Nephron (organoid): ENCODE measurements around the gene FAM117A.

Experiments
- H3K27ac Mint-ChIP-seq, 3 experiments: 2 replicates each; pipeline ENCODE4 v1.8.0; 2020; ENCODE audit warnings: mixed read lengths in 3 of 3, mild to moderate bottlenecking in 2 of 3, moderate library complexity in 1 of 3
- H3K27me3 Mint-ChIP-seq: 2 replicates; pipeline ENCODE4 v1.8.0; 2021; ENCODE audit warnings: low read depth, mild to moderate bottlenecking, moderate library complexity, mixed read lengths
- H3K36me3 Mint-ChIP-seq: 2 replicates; pipeline ENCODE4 v1.8.0; 2020; ENCODE audit warnings: low read depth, mixed read lengths
- H3K4me1 Mint-ChIP-seq: 2 replicates; pipeline ENCODE4 v1.8.0; 2020; ENCODE audit warnings: mixed read lengths
- H3K4me3 Mint-ChIP-seq, 3 experiments: 2 replicates each; pipeline ENCODE4 v1.8.0; 2020; ENCODE audit warnings: mild to moderate bottlenecking in 3 of 3, mixed read lengths in 3 of 3, moderate library complexity in 2 of 3
- H3K9me3 Mint-ChIP-seq: 2 replicates; pipeline ENCODE4 v1.8.0; 2020; ENCODE audit warnings: mixed read lengths
- CTCF ChIP-seq, 3 experiments: fragments of 200-600 bp; sonication (generic); IDR thresholded peaks; one replicate each; pipeline ENCODE4 v1.5.0; 2021; ENCODE audit warnings: antibody characterized with exemption in 3 of 3; ENCODE audit not compliant: unreplicated experiment in 3 of 3

Gene FAM117A

GRCh38 chr17:49793309-49793708 lies 29.4 kb upstream of the FAM117A start:
- no peak overlapping the region for H3K4me3 Mint-ChIP-seq
- peaks cover 22% of the 10 kb centered on the region for H3K4me1 Mint-ChIP-seq
- TF ChIP-seq CTCF (IDR thresholded peaks at IDR 0.05; ENCODE audit: unreplicated experiment in 3 of 3): no peak
- H3K27me3 Mint-ChIP-seq: no peaks in the 10 kb centered on the region
- H3K36me3 Mint-ChIP-seq: peaks cover 60% of the 10 kb centered on the region
- no peak overlapping the region for H3K27ac Mint-ChIP-seq
- H3K9me3 Mint-ChIP-seq: no peaks in the 10 kb centered on the region

DNA sequence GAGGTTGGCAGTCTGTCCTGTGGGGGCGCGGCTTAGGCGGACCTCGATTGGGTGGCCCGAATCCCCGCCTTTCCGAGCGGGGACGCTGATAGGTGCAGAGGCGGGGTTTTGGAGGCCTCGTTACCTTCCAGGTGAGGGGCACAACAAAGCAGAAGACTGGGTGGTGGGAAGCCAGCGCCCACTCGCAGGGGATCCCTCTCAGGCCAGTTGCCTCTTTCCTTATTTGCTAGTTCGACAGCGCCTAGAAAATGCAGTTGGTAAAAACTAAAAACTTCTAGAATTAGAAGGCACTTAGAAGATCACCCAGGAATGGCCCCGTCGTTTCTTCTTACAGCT lies 25.3 kb upstream of the FAM117A start:
- H3K36me3 Mint-ChIP-seq: peaks cover 35% of the 10 kb centered on the region
- no peaks in the 10 kb centered on the region for H3K9me3 Mint-ChIP-seq
- peak overlapping the region; percentile 92 to 98 (median 94) for H3K4me3 Mint-ChIP-seq
- H3K27ac Mint-ChIP-seq: peak overlapping the region; percentile 96 to 99 (median 99)
- peaks cover 38% of the 10 kb centered on the region for H3K4me1 Mint-ChIP-seq
- H3K27me3 Mint-ChIP-seq: no peaks in the 10 kb centered on the region
- no peak for TF ChIP-seq CTCF (IDR thresholded peaks at IDR 0.05; ENCODE audit: unreplicated experiment in 3 of 3)

- peak within 1 kb of the TSS; percentile 96 to 99 (median 99) for H3K27ac Mint-ChIP-seq
- peak within 1 kb of the TSS; percentile 92 to 98 (median 94) for H3K4me3 Mint-ChIP-seq
- TF ChIP-seq CTCF (IDR thresholded peaks at IDR 0.05; ENCODE audit: unreplicated experiment in 3 of 3): no peak
- peaks cover 31% of the 10 kb centered on the region for H3K36me3 Mint-ChIP-seq
- peaks cover 40% of the 10 kb centered on the region for H3K4me1 Mint-ChIP-seq
- H3K27me3 Mint-ChIP-seq: no peaks in the 10 kb centered on the region
- no peaks in the 10 kb centered on the region for H3K9me3 Mint-ChIP-seq
Measured at GRCh38 chr17:49788478-49789242, 24.7 kb upstream of the FAM117A start, which contains the start of gene KAT7. Gene KAT7, plus strand, starts transcription at chr17:49788681. Its CDS starts 154 bp downstream, at chr17:49788835.

DNA sequence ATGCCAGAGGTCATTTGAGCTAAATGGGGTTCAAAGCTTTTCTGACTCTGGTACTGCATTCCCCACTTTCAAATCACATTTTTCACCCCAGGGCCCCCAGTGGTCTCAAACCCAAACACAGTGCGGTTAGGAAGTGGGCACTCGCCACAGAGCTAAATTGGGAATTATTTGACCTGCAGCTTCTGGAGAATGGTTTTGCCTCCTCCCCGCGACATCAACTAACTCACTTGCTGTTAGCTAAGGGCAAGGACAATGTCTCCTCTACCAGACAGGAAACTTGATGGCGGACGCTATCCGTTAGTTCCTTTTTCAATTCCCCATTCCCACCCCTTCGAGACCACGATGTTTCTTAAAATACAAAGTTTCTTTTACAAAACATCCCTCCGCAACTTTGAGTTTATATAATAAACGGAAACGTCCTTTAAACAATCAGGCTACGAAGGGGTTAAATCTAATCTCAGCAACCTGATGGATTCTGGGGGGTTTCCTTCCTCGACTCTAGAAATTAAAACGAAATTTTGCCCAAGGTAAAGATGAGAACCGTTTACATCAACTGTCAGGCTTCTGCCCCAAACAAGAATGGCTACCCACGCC lies 24.1 kb upstream of the FAM117A start:
- Mint-ChIP-seq H3K27ac (peak overlapping the region; percentile 96 to 99 (median 99)), H3K36me3 (peaks cover 26% of the 10 kb centered on the region), H3K4me1 (peaks cover 46% of the 10 kb centered on the region), H3K27me3 (no peaks in the 10 kb centered on the region), H3K4me3 (peak overlapping the region; percentile 92 to 98 (median 94)), H3K9me3 (no peaks in the 10 kb centered on the region)
- no peak for TF ChIP-seq CTCF (IDR thresholded peaks at IDR 0.05; ENCODE audit: unreplicated experiment in 3 of 3)

DNA sequence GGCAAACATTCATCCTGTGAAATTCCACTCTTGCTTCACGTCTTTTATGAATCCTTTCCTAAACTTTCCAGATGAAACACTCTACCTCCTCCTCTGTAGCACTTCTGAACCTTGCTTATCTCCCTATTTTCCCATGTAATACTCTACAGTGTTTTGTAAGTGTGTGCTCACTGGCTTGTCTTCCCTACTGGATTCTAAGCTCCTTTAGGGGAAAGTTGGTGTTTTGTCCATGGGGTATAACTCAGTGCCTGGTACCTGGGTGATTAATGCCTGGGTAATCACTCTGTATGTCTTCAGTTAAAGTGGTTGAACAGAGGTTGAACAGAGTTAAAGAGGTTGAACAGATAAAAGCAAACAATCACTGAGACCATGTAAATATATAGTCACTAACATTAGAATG lies 20.7 kb upstream of the FAM117A start:
- Mint-ChIP-seq H3K9me3 (no peaks in the 10 kb centered on the region), H3K27me3 (no peaks in the 10 kb centered on the region), H3K36me3 (peaks cover 3% of the 10 kb centered on the region), H3K4me3 (no peak overlapping the region), H3K4me1 (peaks cover 35% of the 10 kb centered on the region), H3K27ac (no peak overlapping the region)
- no peak for TF ChIP-seq CTCF (IDR thresholded peaks at IDR 0.05; ENCODE audit: unreplicated experiment in 3 of 3)
